Inflammatory macrophage treated with lipopolysaccharide for 4 hours (primary cell): Measurements from ENCODE around the gene NBEAL2.

ENCODE experiments used
- DNase-seq: peaks from one replicate; pipeline ENCODE4 v3.0.0-alpha.2; 2020

Gene NBEAL2

GRCh38 chr3:46986782-46987310, 7.4 kb downstream of the NBEAL2 start:
- no peak for DNase-seq

- DNase-seq: no peak
Observed at GRCh38 chr3:46987319-46987742, 7.9 kb downstream of the NBEAL2 start.

- DNase-seq: peak; percentile 57
Observed at GRCh38 chr3:46987743-46988401, 8.4 kb downstream of the NBEAL2 start.

- no peak for DNase-seq
Observed at GRCh38 chr3:46988616-46989015, 9.2 kb downstream of the NBEAL2 start.

GRCh38 chr3:46989146-46989810, 9.8 kb downstream of the NBEAL2 start:
- DNase-seq: peak; percentile 37

GRCh38 chr3:46990573-46991374, 11.3 kb downstream of the NBEAL2 start:
- DNase-seq: peak; percentile 100

- no peak for DNase-seq
Observed at GRCh38 chr3:46991406-46992165, 12.1 kb downstream of the NBEAL2 start.

- DNase-seq: no peak
Observed at GRCh38 chr3:46992231-46992630, 12.8 kb downstream of the NBEAL2 start.

- DNase-seq: no peak
Observed at GRCh38 chr3:46993292-46993691, 13.8 kb downstream of the NBEAL2 start.

- DNase-seq: no peak
Observed at GRCh38 chr3:46993986-46994385, 14.5 kb downstream of the NBEAL2 start.

GRCh38 chr3:46994801-46995731, 15.6 kb downstream of the NBEAL2 start:
- no peak for DNase-seq

GRCh38 chr3:46995901-46996562, 16.6 kb downstream of the NBEAL2 start:
- DNase-seq: no peak

- no peak for DNase-seq
Observed at GRCh38 chr3:46996689-46997452, 17.4 kb downstream of the NBEAL2 start.

- no peak for DNase-seq
Observed at GRCh38 chr3:46997453-46998091, 18.1 kb downstream of the NBEAL2 start.

- peak; percentile 65 for DNase-seq
Observed at GRCh38 chr3:46998121-46998851, 18.8 kb downstream of the NBEAL2 start.

GRCh38 chr3:46998852-46999515, 19.5 kb downstream of the NBEAL2 start:
- no peak for DNase-seq

GRCh38 chr3:46999516-47000197, 20.2 kb downstream of the NBEAL2 start:
- DNase-seq: no peak
